Activated CD4-positive, alpha-beta T cell treated with anti-CD3 and anti-CD28 coated beads for 1 hour (primary cell): ENCODE measurements around the gene ARSI.

Experiments
- DNase-seq: peaks from one replicate; pipeline ENCODE4 v3.0.0-alpha.2; 2020

The ARSI gene

GRCh38 chr5:150325426-150325825, 22.7 kb upstream of the ARSI start:
- no peak for DNase-seq

GRCh38 chr5:150323819-150324218, 21.1 kb upstream of the ARSI start:
- DNase-seq = no peak

DNA sequence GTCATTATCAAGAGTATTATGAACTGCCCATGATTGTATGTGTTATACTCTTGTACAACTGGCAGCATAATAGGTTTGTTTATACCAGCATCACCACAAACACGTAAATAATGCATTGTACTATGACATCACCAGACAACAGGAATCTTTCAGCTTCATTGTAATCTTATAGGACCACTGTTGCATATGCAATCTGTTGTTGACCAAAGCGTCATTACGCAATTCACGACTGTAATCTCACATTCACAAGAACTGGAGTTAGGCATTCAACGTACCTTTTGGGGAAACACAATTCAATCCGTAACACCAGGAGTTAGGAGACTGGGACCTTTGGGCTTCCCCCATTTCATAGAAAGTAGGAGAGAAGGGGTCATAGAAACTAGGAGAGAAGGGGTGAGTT, 20.4 kb upstream of the ARSI start:
- no peak for DNase-seq

GRCh38 chr5:150322202-150322601, 19.5 kb upstream of the ARSI start:
- DNase-seq = no peak

GRCh38 chr5:150321784-150322183, 19.1 kb upstream of the ARSI start:
- no peak for DNase-seq

- DNase-seq = no peak
Measured at GRCh38 chr5:150321211-150321610, 18.5 kb upstream of the ARSI start.

DNA sequence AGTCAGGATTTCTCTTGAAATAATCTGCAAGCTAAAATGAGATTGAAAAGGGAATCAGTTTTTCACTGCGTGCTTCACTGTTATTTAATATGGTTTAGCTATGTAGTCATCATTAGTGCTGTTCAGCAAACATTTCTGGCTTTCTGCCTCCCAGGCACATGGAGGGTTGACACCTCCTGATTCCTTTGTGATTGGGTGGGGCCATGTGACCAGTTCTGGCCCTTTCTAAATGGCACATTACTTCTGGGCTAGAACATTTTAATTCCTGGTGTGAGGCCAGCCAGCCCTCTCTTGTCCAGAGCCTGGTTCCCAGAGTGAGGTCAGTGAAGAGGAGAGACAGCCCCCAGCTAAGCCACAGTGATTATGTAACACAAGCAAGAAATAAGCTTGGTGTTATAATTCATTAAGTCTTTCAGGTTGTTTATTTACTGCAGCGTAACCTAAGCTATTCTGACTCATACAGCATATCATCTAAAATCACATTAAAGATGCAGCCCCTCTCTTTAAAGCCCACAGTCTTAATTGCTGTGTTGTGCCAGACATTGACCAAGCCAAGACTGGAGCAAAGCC, 17.4 kb upstream of the ARSI start:
- DNase-seq = no peak

DNA sequence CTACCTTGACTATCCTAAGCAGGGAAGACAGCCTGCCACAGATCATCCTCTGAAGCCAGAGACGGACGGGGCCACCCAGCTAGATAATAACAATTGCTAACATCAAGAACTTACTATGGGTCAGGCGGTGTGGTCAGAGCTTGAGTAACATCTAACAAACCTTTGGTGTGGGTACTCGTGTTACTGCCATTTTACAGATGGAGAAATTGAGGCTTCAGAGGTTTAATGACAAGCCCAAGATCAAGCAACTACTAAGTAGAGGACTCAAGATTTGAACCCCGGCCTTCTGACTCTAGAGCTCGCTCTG, 16.7 kb upstream of the ARSI start:
- no peak for DNase-seq

DNA sequence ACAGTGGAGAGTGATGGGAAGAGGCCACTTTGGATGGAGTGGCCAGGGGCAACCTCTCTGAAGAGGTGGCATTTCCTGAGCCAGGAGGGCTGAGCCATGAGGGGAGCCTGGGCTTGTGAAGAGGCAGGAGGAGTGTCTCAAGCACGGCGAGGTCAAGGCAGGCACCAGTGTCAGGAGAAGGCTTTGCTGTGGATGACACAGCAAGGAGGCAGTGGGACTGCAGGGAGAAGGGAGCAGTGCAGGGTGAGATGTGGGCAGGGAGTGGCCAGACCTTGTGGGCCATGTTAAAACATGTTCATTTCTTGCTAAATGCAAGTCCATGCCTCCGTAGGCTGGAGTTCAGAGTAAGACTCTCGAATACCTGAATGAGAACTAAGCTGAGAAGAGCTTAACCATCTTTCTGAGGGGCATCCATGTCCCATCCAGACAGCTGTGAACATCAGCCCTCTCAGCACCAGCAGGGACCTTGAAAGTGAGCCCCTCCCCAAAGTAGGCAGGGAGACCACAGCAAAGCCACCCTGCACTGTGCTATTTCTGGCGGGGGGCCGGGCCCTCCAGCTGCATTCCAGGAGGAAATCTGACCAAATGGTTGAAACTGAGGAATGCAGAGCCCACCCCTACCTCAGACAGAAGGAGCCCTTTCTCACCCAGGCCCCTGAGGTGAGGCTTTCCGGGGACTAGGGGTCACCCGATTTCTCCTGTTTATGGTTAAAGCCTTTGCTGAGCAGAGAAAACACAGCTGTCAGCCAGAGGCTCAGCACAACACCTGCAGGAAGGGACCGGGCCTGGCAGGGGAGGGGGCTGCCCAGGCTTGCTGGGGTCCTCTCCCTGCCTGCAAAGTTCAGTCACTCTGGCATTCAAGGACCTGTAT, 16.1 kb upstream of the ARSI start:
- DNase-seq = no peak

GRCh38 chr5:150317048-150318003, 14.6 kb upstream of the ARSI start:
- DNase-seq = no peak

GRCh38 chr5:150316320-150316719, 13.6 kb upstream of the ARSI start:
- no peak for DNase-seq

DNA sequence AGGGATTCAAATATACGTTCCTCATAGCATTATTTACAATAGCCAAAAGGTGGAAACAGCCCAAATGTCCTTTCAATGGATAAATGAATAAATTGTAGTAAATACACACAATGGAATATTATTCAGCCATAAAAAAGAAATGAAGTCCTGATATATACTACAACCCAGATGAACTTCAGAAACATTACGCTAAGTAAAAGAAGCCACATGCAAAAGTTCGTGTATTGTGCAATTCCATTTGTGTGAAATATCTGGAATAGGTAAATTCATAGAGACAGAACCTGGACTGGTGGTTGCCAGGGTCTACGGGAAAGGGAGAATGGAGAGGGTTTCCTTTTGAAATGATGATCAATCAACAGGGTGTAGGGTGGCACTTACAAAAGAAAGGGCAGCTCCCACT, 12.5 kb upstream of the ARSI start:
- no peak for DNase-seq

DNA sequence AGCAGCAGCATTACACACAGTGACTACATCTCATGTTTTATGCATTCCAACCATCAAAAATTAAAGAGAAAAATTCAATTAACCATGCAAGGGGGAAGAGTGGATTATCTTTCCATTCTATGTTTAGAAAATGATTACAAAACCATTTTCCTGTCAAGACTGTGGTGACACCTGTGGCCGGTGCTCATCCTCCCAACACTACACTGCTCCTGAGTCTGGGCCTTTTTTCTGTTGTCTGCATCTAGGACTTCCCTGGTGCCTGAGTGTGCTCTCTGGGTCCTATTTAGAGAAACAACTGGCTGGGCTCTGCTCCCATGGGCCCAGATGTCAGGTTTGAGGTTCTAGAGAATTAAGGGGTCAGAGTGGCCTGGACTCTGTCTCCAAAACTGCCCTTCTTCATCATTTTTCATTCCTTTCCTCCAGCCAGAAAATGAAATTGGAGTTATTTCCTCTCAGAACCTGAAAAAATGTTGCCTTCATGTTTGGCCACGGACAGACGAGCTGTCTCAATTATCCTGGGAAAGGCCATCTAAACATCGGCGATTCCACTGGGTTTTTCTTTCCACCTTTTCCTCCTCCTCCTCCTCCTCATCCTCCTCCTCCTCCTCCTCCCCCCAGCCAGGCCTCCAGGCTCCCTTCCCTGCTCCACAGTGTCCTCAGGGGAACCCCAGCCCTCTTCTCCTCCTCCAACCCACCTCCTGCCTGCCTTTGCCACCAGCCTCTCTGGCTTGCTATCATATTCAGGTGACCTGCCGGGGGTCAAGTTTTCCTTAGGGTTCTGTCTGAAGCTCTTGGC, 11.4 kb upstream of the ARSI start:
- no peak for DNase-seq

- no peak for DNase-seq
Measured at GRCh38 chr5:150313501-150313900, 10.8 kb upstream of the ARSI start.

DNA sequence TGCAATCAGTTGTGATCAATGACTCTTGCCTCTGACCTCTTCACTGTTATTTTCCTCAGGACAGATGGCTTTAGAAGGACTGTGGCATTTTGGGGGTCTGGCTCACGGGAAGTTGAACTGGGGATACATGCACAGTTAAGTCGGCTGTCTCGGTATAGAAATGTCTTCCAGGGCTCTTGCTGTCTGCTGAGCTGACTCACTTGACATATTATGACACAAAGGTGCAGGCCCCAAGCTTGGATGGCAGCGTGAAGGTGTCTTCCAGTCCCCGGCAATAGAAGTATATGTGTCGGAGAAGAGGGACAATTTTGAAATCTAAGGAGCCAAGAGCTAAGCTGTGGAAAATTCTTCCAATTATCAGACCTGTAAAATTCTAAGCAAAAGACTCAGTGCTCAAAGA, 9.8 kb upstream of the ARSI start:
- no peak for DNase-seq

DNA sequence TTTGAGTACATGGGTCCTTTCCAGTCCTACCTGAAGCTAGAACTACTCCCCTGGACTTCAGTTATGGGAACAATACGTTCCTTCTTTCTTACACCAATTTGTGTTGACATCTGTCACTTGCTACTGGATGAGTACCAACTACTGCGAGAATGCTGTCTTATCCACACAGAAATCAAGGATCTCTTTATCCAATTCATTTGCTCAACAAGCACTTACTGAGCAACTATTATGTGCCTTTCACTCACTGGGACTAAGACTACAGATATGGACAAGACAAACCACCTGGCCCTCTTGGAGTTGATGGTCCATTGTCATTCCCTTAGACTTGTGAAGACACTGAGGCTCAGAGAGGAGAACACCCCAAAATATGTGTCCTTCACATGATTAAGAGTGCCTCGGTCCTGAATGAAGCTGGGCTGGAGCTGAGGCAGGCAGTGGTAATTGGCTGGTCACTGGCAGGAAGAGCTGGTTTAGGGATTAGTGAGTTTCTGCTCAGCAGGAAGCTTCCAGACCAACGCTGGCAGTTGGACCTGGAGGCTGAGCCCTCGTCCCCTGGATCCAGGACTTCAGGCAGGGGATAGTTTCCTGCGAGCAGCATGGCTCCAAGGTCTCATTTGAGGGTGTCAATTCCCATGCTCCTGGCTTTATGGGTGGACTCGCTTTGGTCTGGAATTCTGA, 8.4 kb upstream of the ARSI start:
- no peak for DNase-seq

GRCh38 chr5:150310246-150310645, 7.5 kb upstream of the ARSI start:
- DNase-seq = no peak

DNA sequence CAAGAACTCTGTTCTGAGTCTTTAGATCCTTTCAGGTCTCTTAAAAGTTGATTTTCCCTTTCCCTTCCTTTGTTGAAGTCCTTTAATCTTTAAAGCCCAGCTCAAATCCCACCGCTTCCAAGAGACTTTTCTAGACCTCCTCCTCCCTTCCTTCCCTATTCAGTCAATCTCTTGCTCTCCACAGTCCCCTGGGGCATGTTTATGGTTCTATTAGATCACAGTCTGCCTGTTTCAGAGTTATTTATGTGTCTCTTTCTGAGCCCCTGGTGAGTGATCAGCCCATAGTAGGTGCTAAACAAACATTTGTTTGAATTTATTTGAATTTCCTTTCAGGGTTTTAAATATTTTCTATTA, 7.2 kb upstream of the ARSI start:
- DNase-seq = no peak

DNA sequence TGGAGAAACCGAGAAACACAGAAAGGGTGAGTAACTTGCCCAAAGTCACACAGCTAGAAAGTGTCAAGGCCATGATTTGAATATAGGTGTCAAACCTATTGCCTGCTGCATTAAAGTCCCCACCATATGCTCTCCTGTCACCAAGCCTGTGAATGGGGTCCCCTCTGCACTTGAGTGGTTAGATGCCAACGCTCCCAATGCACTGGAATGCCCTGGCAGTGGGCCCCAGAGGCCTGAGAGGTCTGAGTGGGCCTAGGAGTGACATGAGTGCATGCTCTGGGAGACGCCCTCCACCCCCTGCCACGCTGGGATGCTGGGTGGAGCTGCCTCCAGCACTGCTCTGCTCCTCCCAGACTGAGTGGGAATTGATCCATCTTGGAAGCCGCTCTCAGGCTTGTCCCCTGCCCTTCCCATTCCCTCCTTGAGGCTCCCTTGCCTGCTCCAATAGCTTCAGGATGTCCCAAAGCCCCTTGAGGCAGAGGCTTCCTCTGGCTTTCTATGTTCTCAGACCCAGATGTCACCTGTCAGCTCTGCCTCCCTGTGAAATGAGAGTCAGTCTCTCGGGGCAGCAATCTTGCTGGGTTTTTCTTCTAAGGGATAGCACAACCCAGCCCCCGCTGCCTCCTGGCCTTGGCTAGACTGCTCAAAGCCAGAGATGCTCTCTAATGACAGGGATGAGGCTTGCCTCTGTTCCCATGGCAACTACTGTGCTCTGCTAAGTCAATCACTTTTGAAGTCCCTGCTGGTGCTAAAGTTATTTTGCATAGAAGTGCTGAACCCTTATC, 6.6 kb upstream of the ARSI start:
- DNase-seq = no peak

DNA sequence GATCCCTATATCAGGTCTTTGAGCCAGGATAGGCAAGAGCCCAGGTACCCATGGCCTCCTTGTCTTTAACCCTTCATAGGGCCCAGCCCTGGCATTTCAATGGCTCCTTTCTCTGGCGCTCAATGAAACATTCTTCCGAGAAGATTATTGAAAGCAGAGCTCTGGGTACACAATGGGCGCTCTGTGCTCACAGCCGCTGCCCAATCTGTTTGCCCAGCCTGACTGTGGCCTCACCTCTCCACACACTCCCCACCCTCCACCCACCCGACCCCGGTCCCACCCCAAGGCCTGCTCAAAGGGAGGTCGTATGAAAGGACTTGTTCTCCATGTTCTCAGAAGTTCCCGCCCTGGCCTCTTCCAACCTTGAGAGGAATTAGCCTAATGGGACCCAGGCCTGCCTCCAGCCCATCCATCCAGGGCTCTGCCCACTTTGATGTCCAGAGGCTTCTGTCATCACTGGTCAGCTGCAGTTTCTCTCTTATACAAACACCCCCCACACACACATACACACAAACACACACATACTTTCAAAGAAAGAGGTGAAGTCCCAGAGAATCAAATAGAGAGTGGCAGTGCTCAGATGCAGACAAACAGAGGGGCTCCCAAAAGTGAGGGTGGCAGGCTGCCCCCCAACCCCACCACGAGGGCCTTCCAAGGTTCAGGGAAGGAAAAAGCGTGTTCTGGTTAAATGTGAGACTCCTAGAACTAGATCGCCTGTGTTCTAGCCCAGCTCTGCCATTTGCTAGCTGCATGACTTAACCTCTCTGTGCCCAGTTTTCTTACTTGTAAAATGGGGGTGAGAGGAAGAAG, 5.1 kb upstream of the ARSI start:
- DNase-seq = no peak

DNA sequence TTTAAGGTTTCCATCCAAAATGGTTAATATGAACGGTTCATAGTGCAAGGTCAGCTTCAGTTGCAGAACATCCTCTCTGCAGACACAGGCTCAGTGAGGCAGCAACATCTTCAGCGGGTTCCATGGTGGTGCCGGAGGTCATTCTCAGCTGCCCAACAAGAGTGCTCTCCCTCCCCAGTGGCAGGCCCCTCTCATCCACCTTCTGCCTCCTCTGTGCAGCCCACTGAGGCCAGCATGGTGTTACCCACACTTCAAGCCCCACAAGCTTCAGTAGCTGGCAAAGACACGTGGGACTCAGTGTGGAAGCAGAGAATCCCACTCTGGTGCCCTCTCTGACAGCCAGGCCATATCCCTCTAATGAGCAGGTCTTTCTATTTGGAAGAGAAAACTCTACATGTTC, 4.1 kb upstream of the ARSI start:
- DNase-seq = no peak
